IPS-18a (cell line): Measurements from ENCODE around the gene LRRC47.

Source experiments
- H3K27ac ChIP-seq: one replicate; pipeline ENCODE4 v1.5.1; 2013; ENCODE audit warnings: low read length
- H3K27me3 ChIP-seq: one replicate; pipeline ENCODE4 v1.6.1; 2013; ENCODE audit warnings: mild to moderate bottlenecking, low read length; ENCODE audit not compliant: control insufficient read depth, insufficient read depth
- H3K36me3 ChIP-seq: one replicate; pipeline ENCODE4 v1.6.1; 2013; ENCODE audit warnings: low read depth, low read length; ENCODE audit not compliant: control insufficient read depth
- H3K4me1 ChIP-seq: one replicate; pipeline ENCODE4 v1.6.1; 2013; ENCODE audit warnings: low read depth, low read length; ENCODE audit not compliant: control insufficient read depth
- H3K4me3 ChIP-seq: one replicate; pipeline ENCODE4 v1.5.1; 2013; ENCODE audit warnings: low read length
- H3K9ac ChIP-seq: one replicate; pipeline ENCODE4 v1.6.1; 2013; ENCODE audit warnings: mild to moderate bottlenecking, low read length, moderate library complexity
- H3K9me3 ChIP-seq: one replicate; pipeline ENCODE4 v1.6.1; 2013; ENCODE audit warnings: low read depth, low read length; ENCODE audit not compliant: control insufficient read depth

LRRC47 gene

DNA sequence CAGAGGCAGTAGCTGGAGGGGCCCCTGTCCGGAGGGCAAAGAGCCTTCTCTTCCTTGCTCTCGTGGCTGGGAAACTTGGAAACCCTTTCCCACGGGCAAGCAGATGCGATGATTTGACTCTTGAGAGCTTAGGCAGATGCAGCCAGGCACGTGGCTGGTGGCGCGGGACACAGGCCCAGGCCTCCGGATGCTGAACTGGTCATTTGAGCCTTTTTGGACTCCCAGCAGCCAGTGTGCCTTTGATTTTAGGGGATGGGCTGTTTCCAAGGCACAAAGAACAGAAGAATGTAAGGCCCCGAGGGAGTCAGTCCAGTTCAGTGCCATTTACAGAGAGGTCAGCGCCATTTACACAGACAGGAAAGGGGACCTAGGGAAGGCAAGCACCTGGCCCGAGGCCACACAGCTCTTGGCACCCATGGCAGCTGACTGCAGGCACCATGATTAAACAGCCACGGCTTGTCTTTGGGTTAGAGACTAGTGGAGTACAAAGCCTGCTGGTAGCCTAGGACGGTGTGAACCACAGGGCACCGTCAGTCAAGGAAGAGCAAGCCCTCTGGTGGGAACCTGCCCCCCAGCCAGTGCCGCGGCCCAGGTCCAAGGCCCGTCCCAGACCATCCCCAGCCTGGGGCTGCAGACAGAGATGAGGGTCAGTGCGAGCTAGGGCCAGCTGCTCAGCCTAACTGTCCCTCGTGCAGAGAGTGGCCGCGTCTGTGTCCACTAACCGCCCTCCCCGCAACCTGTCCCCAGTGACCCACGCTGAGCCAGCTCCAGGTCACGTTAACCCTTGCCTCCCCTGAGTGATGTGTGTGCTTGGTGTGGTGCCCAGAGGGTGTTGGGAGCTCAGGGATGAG, 64.5 kb downstream of the LRRC47 start:
- no peak overlapping the region for H3K9ac ChIP-seq
- H3K4me3 ChIP-seq, result no peak overlapping the region
- peaks cover 5% of the 10 kb centered on the region for H3K4me1 ChIP-seq
- H3K27me3 ChIP-seq, result no peaks in the 10 kb centered on the region
- peaks cover 11% of the 10 kb centered on the region for H3K36me3 ChIP-seq
- H3K27ac ChIP-seq, result no peak overlapping the region
- no peaks in the 10 kb centered on the region for H3K9me3 ChIP-seq

DNA sequence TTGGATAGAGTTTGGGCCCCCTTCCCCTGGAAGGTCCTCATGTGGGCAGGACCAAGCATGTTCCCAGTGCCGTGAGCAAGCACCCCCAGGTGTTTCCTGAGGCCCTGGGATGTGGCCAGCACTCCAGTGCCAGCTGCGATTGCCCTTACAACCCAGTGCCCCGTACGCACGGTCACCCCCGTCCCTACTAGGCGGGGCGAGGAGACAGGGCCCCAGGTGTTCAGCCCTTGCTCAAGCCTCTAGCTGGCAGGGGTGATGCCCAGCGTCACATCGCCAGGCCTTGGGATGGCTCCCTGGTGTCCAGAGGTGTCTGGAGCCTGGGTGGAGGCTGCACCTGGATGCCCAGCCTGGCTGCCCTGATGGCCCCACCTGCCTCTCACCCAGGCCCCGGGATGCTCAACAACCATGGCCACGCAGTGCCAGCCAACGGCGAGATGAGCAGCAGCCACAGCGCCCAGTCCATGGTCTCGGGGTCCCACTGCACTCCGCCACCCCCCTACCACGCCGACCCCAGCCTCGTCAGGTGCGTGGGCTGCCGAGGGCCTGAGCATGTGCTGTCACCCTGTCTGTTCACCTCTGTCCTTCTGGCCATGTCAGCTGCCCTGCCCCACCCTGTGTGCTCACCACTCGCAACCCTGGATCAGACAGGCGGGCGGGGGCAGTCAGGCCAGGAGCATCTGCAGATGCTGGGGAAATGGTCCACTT, 65.6 kb downstream of the LRRC47 start:
- H3K9ac ChIP-seq, result no peak overlapping the region
- peaks cover 5% of the 10 kb centered on the region for H3K4me1 ChIP-seq
- H3K9me3 ChIP-seq, result no peaks in the 10 kb centered on the region
- H3K36me3 ChIP-seq, result peaks cover 2% of the 10 kb centered on the region
- H3K27ac ChIP-seq, result no peak overlapping the region
- no peaks in the 10 kb centered on the region for H3K27me3 ChIP-seq
- H3K4me3 ChIP-seq, result no peak overlapping the region

DNA sequence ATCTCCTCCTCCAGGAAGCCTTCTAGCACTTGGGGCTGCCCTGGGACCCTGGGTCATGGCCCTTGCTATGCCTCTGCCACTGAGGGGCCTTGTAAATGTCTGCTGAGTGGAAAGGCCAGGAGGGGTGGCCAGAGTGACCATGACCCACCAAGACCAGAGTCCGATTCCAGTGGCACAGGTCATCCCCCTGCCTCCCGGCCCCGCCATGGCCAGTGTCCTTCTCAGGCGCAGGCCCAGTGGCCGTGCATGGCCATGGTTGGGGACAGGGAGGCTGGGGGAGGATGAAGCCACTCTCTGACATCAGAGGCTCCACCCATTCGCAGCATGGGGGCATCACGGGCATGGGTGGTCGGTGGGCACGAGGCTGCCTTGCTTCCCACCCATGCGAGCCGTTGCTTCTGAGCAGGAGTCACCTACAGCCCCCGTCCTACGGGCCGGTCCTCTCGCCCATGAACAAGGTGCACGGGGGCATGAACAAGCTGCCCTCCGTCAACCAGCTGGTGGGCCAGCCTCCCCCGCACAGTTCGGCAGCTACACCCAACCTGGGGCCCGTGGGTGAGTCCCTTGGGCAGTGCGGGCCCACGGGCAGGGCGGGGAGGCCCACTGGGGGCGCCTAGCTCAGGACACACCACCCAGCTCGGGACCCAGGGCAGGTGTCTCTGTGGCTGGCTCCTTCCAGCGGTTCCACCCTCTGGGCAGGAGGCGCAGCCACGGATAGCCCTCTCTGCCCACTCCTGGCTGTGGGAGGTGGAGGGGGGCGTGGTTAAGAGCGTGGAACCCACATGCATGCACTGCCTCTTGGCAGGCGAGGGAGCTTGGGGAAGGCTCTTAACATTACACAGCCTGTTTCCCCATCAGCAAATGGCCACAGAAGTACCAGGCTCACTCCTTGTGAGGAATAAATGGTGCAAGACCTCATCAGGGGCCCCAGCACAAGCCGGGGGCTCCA, 66.4 kb downstream of the LRRC47 start:
- H3K9ac ChIP-seq, result no peak overlapping the region
- no peak overlapping the region for H3K27ac ChIP-seq
- no peaks in the 10 kb centered on the region for H3K27me3 ChIP-seq
- H3K36me3 ChIP-seq, result no peaks in the 10 kb centered on the region
- H3K9me3 ChIP-seq, result no peaks in the 10 kb centered on the region
- H3K4me1 ChIP-seq, result peaks cover 5% of the 10 kb centered on the region
- no peak overlapping the region for H3K4me3 ChIP-seq
